NCI-H2196 (cell line): ENCODE measurements around the gene TRIO.

Source experiments
- DNase-seq: peaks from one replicate; lab custom pipeline; 2025; ENCODE audit not compliant: unreplicated experiment; lab: John Stamatoyannopoulos, UW

Gene TRIO

GRCh38 chr5:14310901-14311300, 167.8 kb downstream of the TRIO start:
- DNase-seq = no peak

- DNase-seq = no peak
These were observed 171.0 kb downstream of the TRIO start for GRCh38 chr5:14313986-14314690.

- DNase-seq = no peak
These were observed 173.3 kb downstream of the TRIO start for GRCh38 chr5:14316471-14316870.

GRCh38 chr5:14319102-14319501, 176.0 kb downstream of the TRIO start:
- DNase-seq = no peak

GRCh38 chr5:14321936-14322335, 178.8 kb downstream of the TRIO start:
- no peak for DNase-seq

- no peak for DNase-seq
These were observed 179.5 kb downstream of the TRIO start for GRCh38 chr5:14322437-14323187.

GRCh38 chr5:14323466-14323865, 180.3 kb downstream of the TRIO start:
- DNase-seq = no peak

GRCh38 chr5:14325369-14325768, 182.2 kb downstream of the TRIO start:
- no peak for DNase-seq

GRCh38 chr5:14326035-14326903, 183.1 kb downstream of the TRIO start:
- DNase-seq = no peak

- no peak for DNase-seq
These were observed 184.5 kb downstream of the TRIO start for GRCh38 chr5:14327624-14328023.

- no peak for DNase-seq
These were observed 185.0 kb downstream of the TRIO start for GRCh38 chr5:14328144-14328543.

- DNase-seq = no peak
These were observed 187.1 kb downstream of the TRIO start for GRCh38 chr5:14330291-14330690.

GRCh38 chr5:14330729-14331385, 187.7 kb downstream of the TRIO start:
- DNase-seq = no peak

GRCh38 chr5:14331386-14331781, 188.2 kb downstream of the TRIO start:
- no peak for DNase-seq

GRCh38 chr5:14332038-14332631, 189.0 kb downstream of the TRIO start:
- no peak for DNase-seq

GRCh38 chr5:14332746-14333145, 189.6 kb downstream of the TRIO start:
- DNase-seq = no peak

GRCh38 chr5:14337593-14337992, 194.5 kb downstream of the TRIO start:
- no peak for DNase-seq

GRCh38 chr5:14339468-14339867, 196.3 kb downstream of the TRIO start:
- DNase-seq = no peak

GRCh38 chr5:14341571-14342230, 198.6 kb downstream of the TRIO start:
- no peak for DNase-seq

GRCh38 chr5:14342306-14342705, 199.2 kb downstream of the TRIO start:
- no peak for DNase-seq
